GM12878 (cell line): Measurements from ENCODE around the gene PIAS2. TPM values are rescaled to one million over a fixed set of nuclear protein-coding genes. Genes with fewer than 3 reads are reported as not detected.
A peak's percentile ranks its signal among the peaks of the same experiment; 100 is the strongest.

Experiments
- ATAC-seq: fragments of 200-7000 bp; cut with Tn5 transposase; 3 replicates; pipeline ENCODE4 v1.9.1; 2020; ENCODE audit warnings: mild to moderate bottlenecking, moderate library complexity
- BruUV-seq: library from RNA; stranded (reverse); fragments of 400-500 nt; replicated peaks from 2 replicates; lab custom pipeline; 2021; lab: Mats Ljungman, UMichigan
- CTCF ChIA-PET: fragments of 300-600 bp; sonication (Branson Sonifier 250); formaldehyde crosslinking; extraction: SDS; loops from one replicate; lab custom pipeline; 2021; ENCODE audit warnings: inconsistent platforms; lab: Yijun Ruan, JAX
- POLR2A ChIA-PET: fragments of 350-600 bp; formaldehyde crosslinking; extraction: SDS; loops from one replicate; lab custom pipeline; 2021; ENCODE audit warnings: inconsistent platforms; lab: Charles Lee
- RAD21 ChIA-PET: fragments of 300-600 bp; sonication (Branson Sonifier 250); formaldehyde crosslinking; loops from one replicate; lab custom pipeline; 2023; ENCODE audit warnings: antibody characterized with exemption; ENCODE audit not compliant: unreplicated experiment; lab: Charles Lee
- SMC1A ChIA-PET: fragments of 300-600 bp; sonication (Branson Sonifier 250); formaldehyde crosslinking; loops from one replicate; lab custom pipeline; 2023; ENCODE audit not compliant: unreplicated experiment, uncharacterized antibody; lab: Charles Lee
- DNase-seq: peaks from one replicate; pipeline ENCODE4 v3.0.0-alpha.2; 2011; ENCODE audit warnings: low read depth, low spot score
- FAIRE-seq: peaks from 3 replicates; lab custom pipeline; 2011; peaks lifted over from hg19 to GRCh38; lab: Jason Lieb, UNC
- H2AFZ ChIP-seq: 2 replicates; pipeline ENCODE4 v1.6.0; 2011; ENCODE audit warnings: low read depth, low read length, control low read depth; ENCODE audit not compliant: control insufficient read depth
- H3K27ac ChIP-seq: 2 replicates; pipeline ENCODE4 v1.5.1; 2011; ENCODE audit warnings: control low read depth; ENCODE audit not compliant: control insufficient read depth, insufficient read depth
- H3K27me3 ChIP-seq, 2 experiments: replicated peaks in 1 of 2; 2 replicates each; pipeline versions ENCODE4 v1.6.0 to v1.6.1; 2011; ENCODE audit warnings: low read length in 1 of 2; ENCODE audit not compliant: control insufficient read depth in 2 of 2, insufficient read depth in 2 of 2
- H3K36me3 ChIP-seq, 2 experiments: 2 replicates each; pipeline ENCODE4 v1.5.1; 2011; ENCODE audit warnings: low read length in 1 of 2; ENCODE audit not compliant: control insufficient read depth in 2 of 2, insufficient read depth in 2 of 2
- H3K4me1 ChIP-seq: 2 replicates; pipeline ENCODE4 v1.6.1; 2011; ENCODE audit warnings: mild to moderate bottlenecking, low read length, moderate library complexity, mixed read lengths; ENCODE audit not compliant: control insufficient read depth, insufficient read depth
- H3K4me2 ChIP-seq: 2 replicates; pipeline ENCODE4 v1.6.0; 2011; ENCODE audit warnings: control low read depth; ENCODE audit not compliant: control insufficient read depth, insufficient read depth
- H3K4me3 ChIP-seq: fragments of 200-600 bp; sonication (generic); 2 replicates; pipeline ENCODE4 v1.5.1; 2016
- H3K79me2 ChIP-seq: 2 replicates; pipeline ENCODE4 v1.6.0; 2011; ENCODE audit warnings: low read length; ENCODE audit not compliant: control insufficient read depth, insufficient read depth
- H3K9ac ChIP-seq: 2 replicates; pipeline ENCODE4 v1.8.0; 2011; ENCODE audit warnings: low read length, control low read depth, mixed read lengths; ENCODE audit not compliant: control insufficient read depth, insufficient read depth
- H3K9me3 ChIP-seq: replicated peaks from 3 replicates; pipeline ENCODE4 v1.5.1; 2011; ENCODE audit warnings: mild to moderate bottlenecking, low read length; ENCODE audit not compliant: control insufficient read depth, insufficient read depth
- H4K20me1 ChIP-seq: 2 replicates; pipeline ENCODE4 v1.6.0; 2011; ENCODE audit not compliant: control insufficient read depth, insufficient read depth
- CBX3 ChIP-seq: fragments of 200-600 bp; sonication (generic); IDR thresholded peaks from 2 replicates; pipeline ENCODE4 v1.6.1; 2016; ENCODE audit warnings: low read depth, borderline replicate concordance
- CUX1 ChIP-seq: IDR thresholded peaks from 2 replicates; pipeline ENCODE4 v1.6.1; 2012; ENCODE audit warnings: improper control_type of control experiment, low read depth, low read length; ENCODE audit not compliant: insufficient replicate concordance
- DPF2 ChIP-seq: fragments of 450-650 bp; IDR thresholded peaks from 2 replicates; pipeline ENCODE4 v1.6.1; 2017; ENCODE audit warnings: mild to moderate bottlenecking
- EP300 ChIP-seq, 2 experiments: fragments of 150-350 bp in 1 of 2; IDR thresholded peaks; 2 replicates each; pipeline ENCODE4 v1.6.1; 2011 to 2012; ENCODE audit warnings: low read depth in 2 of 2, low read length in 2 of 2, borderline replicate concordance in 1 of 2, improper control_type of control experiment in 1 of 2, inconsistent platforms in 1 of 2; ENCODE audit not compliant: control insufficient read depth in 1 of 2
- HDAC2 ChIP-seq: fragments of 200-600 bp; sonication (generic); IDR thresholded peaks from 2 replicates; pipeline ENCODE4 v1.6.1; 2017
- MEF2B ChIP-seq: fragments of 450-650 bp; IDR thresholded peaks from 2 replicates; pipeline ENCODE4 v1.6.1; 2018; ENCODE audit warnings: mild to moderate bottlenecking, moderate library complexity; ENCODE audit not compliant: partially characterized antibody, poor library complexity, severe bottlenecking
- PBX3 ChIP-seq: IDR thresholded peaks from 2 replicates; pipeline ENCODE4 v1.6.1; 2011; ENCODE audit warnings: mild to moderate bottlenecking, low read depth, low read length, moderate library complexity; ENCODE audit not compliant: insufficient replicate concordance
- PML ChIP-seq: IDR thresholded peaks from 2 replicates; pipeline ENCODE4 v1.6.1; 2012; ENCODE audit warnings: low read length, inconsistent platforms
- POU2F2 ChIP-seq: IDR thresholded peaks from 3 replicates; pipeline ENCODE4 v1.6.1; 2011; ENCODE audit warnings: low read depth, mild to moderate bottlenecking, low read length, borderline replicate concordance
- RCOR1 ChIP-seq: conservative IDR thresholded peaks from 2 replicates; pipeline ENCODE4 v1.6.1; 2012; ENCODE audit warnings: low read depth, low read length, improper control_type of control experiment
- RUNX3 ChIP-seq: IDR thresholded peaks from 2 replicates; pipeline ENCODE4 v1.6.1; 2012; ENCODE audit warnings: low read length, inconsistent platforms
- SIX5 ChIP-seq: IDR thresholded peaks from 2 replicates; pipeline ENCODE4 v1.6.1; 2011; ENCODE audit warnings: mild to moderate bottlenecking, low read depth, low read length, moderate library complexity; ENCODE audit not compliant: severe bottlenecking
- ZNF217 ChIP-seq: fragments of 450-650 bp; IDR thresholded peaks from 2 replicates; pipeline ENCODE4 v1.6.1; 2017; ENCODE audit warnings: antibody characterized with exemption, mild to moderate bottlenecking
- WGBS: methylation state at CpG from one replicate; pipeline ENCODE4 v1.1.6; 2016; ENCODE audit warnings: low lambda C conversion rate; ENCODE audit not compliant: insufficient replicate concordance, insufficient coverage; ENCODE audit errors: missing lambda C conversion rate; 5-methylcytosine and 5-hydroxymethylcytosine counted together
- in situ Hi-C: fragments of 300-500 bp; cut with MboI; formaldehyde crosslinking; loops from 9 replicates; pipeline ENCODE4 v1.14.3; 2018; ENCODE audit warnings: mixed read lengths
- intact Hi-C: fragments of 100-400 bp; cut with micrococcal nuclease; formaldehyde crosslinking; loops from one replicate; pipeline ENCODE4 v1.14.2; 2022; ENCODE audit not compliant: unreplicated experiment
- polyA plus RNA-seq, 11 experiments: library from polyadenylated mRNA; depleted of rRNA in 4 of 11; unstranded in 6 of 11; stranded (reverse) in 5 of 11; fragments of >200 nt; fragmentation: Nextera tagmentation in 4 of 11; fragmentation: Illumina TruSeq in 1 of 11; extraction: Ambion mirVana in 4 of 11; extraction: Trizol in 1 of 11; gene quantifications; 1 replicate in 1 of 11; 2 replicates in 10 of 11; pipeline versions ENCODE4 v1.2.1 to v1.2.3, GENCODE V29; 2011 to 2016; ENCODE audit warnings: inconsistent platforms in 2 of 11, missing spikeins in 2 of 11, low read depth in 1 of 11
- total RNA-seq, 4 experiments: library from RNA; depleted of rRNA in 3 of 4; stranded (reverse); fragments of >200 nt in 3 of 4; fragmentation: Illumina TruSeq in 1 of 4; extraction: Trizol in 1 of 4; gene quantifications; 2 replicates each; pipeline versions ENCODE4 v1.2.1 to v1.2.3, GENCODE V29; 2013 to 2021
- TF ChIP-seq, protein P1 (sequence below): fragments of 450-650 bp; IDR thresholded peaks from 2 replicates; pipeline ENCODE4 v1.6.1; 2014; ENCODE audit warnings: mild to moderate bottlenecking
- TF ChIP-seq, protein P2 (sequence below): fragments of 450-650 bp; IDR thresholded peaks from 2 replicates; pipeline ENCODE4 v1.6.1; 2016; ENCODE audit warnings: mild to moderate bottlenecking

Gene PIAS2
- total and polyA plus RNA-seq, 10 of the 15 experiments (the other 5 are each of a cell fraction or from before 2014, with no cell fraction given) = 4.0 to 31.8 (median 22.4) TPM

- TF ChIP-seq POU2F2 = peak; percentile 53; the same call in 1 of the 3 replicates
- TF ChIP-seq, protein P1, sequence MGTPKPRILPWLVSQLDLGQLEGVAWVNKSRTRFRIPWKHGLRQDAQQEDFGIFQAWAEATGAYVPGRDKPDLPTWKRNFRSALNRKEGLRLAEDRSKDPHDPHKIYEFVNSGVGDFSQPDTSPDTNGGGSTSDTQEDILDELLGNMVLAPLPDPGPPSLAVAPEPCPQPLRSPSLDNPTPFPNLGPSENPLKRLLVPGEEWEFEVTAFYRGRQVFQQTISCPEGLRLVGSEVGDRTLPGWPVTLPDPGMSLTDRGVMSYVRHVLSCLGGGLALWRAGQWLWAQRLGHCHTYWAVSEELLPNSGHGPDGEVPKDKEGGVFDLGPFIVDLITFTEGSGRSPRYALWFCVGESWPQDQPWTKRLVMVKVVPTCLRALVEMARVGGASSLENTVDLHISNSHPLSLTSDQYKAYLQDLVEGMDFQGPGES = no peak
- TF ChIP-seq HDAC2 = no peak
- peak; percentile 93 for TF ChIP-seq PBX3
- TF ChIP-seq, all 136 proteins: peak for 10
Observed at GRCh38 chr18:46946656-46947282, 29.5 kb upstream of the PIAS2 start (continued).

DNA sequence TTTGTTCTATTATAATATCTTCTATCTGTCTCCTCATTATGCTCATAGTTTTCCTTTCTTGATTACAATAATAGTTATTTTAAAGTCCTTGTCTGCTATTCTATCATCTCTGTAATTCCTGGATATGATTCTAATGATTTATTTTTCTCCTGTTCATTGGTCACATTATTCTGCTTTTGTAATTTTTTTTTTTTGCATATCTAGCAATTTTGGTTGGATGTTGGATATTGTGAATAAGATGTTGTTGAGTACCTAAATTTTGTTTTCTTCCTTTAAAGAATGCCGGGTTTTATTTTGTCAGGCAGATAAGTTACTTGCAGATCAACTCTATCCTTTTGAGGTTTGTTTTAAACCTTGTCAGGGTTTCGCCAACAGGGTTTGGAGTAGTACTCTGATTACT, 25.3 kb upstream of the PIAS2 start:
- POLR2A ChIA-PET = no interaction called here
- TF ChIP-seq RUNX3 (no peak), EP300 (IDR thresholded peaks at IDR 0.05; ENCODE audit: borderline replicate concordance in 1 of 2, control insufficient read depth in 1 of 2, low read depth in 2 of 2, low read length in 2 of 2) (no peak), DPF2 (no peak), ZNF217 (no peak), MEF2B (no peak), CUX1 (no peak), PML (no peak), SIX5 (no peak), RCOR1 (no peak), CBX3 (no peak)
- TF ChIP-seq, protein P2, sequence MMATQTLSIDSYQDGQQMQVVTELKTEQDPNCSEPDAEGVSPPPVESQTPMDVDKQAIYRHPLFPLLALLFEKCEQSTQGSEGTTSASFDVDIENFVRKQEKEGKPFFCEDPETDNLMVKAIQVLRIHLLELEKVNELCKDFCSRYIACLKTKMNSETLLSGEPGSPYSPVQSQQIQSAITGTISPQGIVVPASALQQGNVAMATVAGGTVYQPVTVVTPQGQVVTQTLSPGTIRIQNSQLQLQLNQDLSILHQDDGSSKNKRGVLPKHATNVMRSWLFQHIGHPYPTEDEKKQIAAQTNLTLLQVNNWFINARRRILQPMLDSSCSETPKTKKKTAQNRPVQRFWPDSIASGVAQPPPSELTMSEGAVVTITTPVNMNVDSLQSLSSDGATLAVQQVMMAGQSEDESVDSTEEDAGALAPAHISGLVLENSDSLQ = no peak

More for the DNA sequence above, 25.3 kb upstream of the PIAS2 start:
- Histone ChIP-seq H3K27me3 (no peaks in the 10 kb centered on the region; a peak in 1 of 4 replicates), H2AFZ (no peak overlapping the region), H3K4me2 (no peak overlapping the region), H3K27ac (no peak overlapping the region), H4K20me1 (no peaks in the 10 kb centered on the region), H3K9me3 (no peaks in the 10 kb centered on the region), H3K4me3 (no peak overlapping the region), H3K36me3 (no peaks in the 10 kb centered on the region), H3K9ac (no peak overlapping the region), H3K4me1 (no peaks in the 10 kb centered on the region), H3K79me2 (no peaks in the 10 kb centered on the region)
- ChIA-PET SMC1A (no interaction called here), CTCF (no interaction called here), RAD21 (no interaction called here)
- ATAC-seq (no peak), FAIRE-seq (no peak), DNase-seq (no peak)
- WGBS = 24% methylated on average over 2 of the region's 2 CpGs
- intact Hi-C loops (no loop called here), in situ Hi-C loops (no loop called here)
- no TSS peak for BruUV-seq
